ENCODE results near the gene DOK7. TPM values are rescaled to one million over a fixed set of nuclear protein-coding genes. Genes with fewer than 3 reads are reported as not detected.

The DOK7 gene
- total and polyA plus RNA-seq, 2 donors (not counting 3 experiments of a cell fraction or from before 2014, with no cell fraction given) = not detected

GRCh38 chr4:3442460-3442958 is 20.6 kb upstream of the DOK7 start:
- intact Hi-C loops (cut with micrococcal nuclease) = no loop called here
- FAIRE-seq (no peak), DNase-seq (ENCODE audit: low read depth, low spot score) (no peak)
- CTCF ChIA-PET = interaction anchor here (1.6 to 6.1 kb wide), 2 partner anchors 96 to 249 kb away, joined by 6 to 78 read pairs; no protein-coding TSS in a partner anchor
- Histone ChIP-seq H3K27ac (ENCODE audit: insufficient read depth, low read depth, low read length) (no peak overlapping the region), H3K9me3 (replicated peaks; ENCODE audit: control insufficient read depth, insufficient read depth, low read length) (no peaks in the 10 kb centered on the region), H3K9me1 (replicated peaks; ENCODE audit: control insufficient read depth, extremely low read depth, insufficient read depth, low read length) (no peaks in the 10 kb centered on the region), H3K4me1 (ENCODE audit: control insufficient read depth, extremely low read depth, insufficient read depth, low read length) (no peaks in the 10 kb centered on the region), H3K79me2 (ENCODE audit: control insufficient read depth, insufficient read depth, low read length) (no peaks in the 10 kb centered on the region), H3K27me3 (ENCODE audit: control insufficient read depth in 2 of 2, insufficient read depth in 2 of 2, low read length in 2 of 2) (no peaks in the 10 kb centered on the region), H3K36me3 (ENCODE audit: control insufficient read depth in 2 of 2, extremely low read depth in 1 of 2, insufficient read depth in 2 of 2, low read length in 2 of 2) (no peaks in the 10 kb centered on the region), H2AFZ (ENCODE audit: low read depth, low read length) (no peak overlapping the region), H3K4me3 (replicated peaks in 1 of 3; ENCODE audit: insufficient read depth in 1 of 3, low read depth in 1 of 3, low read length in 3 of 3) (no peak overlapping the region), H3K4me2 (ENCODE audit: insufficient read depth, low read length) (no peak overlapping the region), H4K20me1 (replicated peaks; ENCODE audit: control insufficient read depth, extremely low read depth, insufficient read depth, low read length) (no peaks in the 10 kb centered on the region), H3K9ac (replicated peaks; ENCODE audit: extremely low read depth, insufficient read depth, low read length) (no peak overlapping the region)
- POLR2A ChIA-PET = no interaction called here
- BruUV-seq (replicated peaks) = no TSS peak
- no peak for TF ChIP-seq JUN (IDR thresholded peaks at IDR 0.05; ENCODE audit: borderline replicate concordance, insufficient read depth, insufficient read length, low read depth)
- no peak for TF ChIP-seq MYC (IDR thresholded peaks at IDR 0.05; ENCODE audit: low read depth, low read length)
- no peak for TF ChIP-seq POLR2AphosphoS5 (IDR thresholded peaks at IDR 0.05; ENCODE audit: insufficient read depth, low read depth, low read length)
- TF ChIP-seq GATA2 (IDR thresholded peaks at IDR 0.05; ENCODE audit: insufficient read depth, insufficient read length, low read depth, low read length) = no peak
- TF ChIP-seq CTCF (IDR thresholded peaks at IDR 0.05; ENCODE audit: extremely low read depth in 1 of 2, insufficient read depth in 1 of 2, low read depth in 1 of 2, low read length in 2 of 2) = no peak
- TF ChIP-seq POLR2A (IDR thresholded peaks at IDR 0.05; ENCODE audit: low read depth, low read length) = no peak
- no peak for TF ChIP-seq MAX (IDR thresholded peaks at IDR 0.05; ENCODE audit: insufficient read depth, insufficient read length)
- no peak for TF ChIP-seq EZH2 (IDR thresholded peaks at IDR 0.05; ENCODE audit: borderline replicate concordance, low read depth, low read length, severe bottlenecking)
- no peak for TF ChIP-seq FOS (IDR thresholded peaks at IDR 0.05; ENCODE audit: borderline replicate concordance, insufficient read depth, low read length)
- dilution Hi-C loops (cut with MboI; ENCODE audit: extremely low pct_ligation_motif_present, low sequenced_read_pairs) = no loop called here

All from endothelial cell of umbilical vein (primary cell).